ENCODE data around the gene PSMC5.
A peak's percentile ranks its signal among the peaks of the same experiment; 100 is the strongest.

PSMC5 gene

DNA sequence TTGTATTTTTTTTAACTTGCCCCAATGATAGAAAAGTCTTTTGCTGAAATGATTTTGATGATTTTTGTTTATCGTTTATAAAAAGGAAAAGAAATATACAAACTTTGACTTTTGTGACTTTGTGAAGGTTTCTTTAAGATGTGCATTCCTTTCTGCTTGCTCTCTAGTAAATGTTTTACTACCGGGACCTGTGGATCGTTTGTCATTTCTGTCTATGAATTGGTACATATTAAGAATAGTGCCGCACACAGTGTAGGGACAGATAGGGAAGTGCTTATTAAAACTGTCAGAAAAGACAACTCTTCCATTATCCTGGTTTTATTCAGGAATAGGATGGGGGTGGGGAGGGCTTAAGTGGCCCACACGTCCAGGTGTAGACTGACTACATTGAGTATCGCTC is 8.1 kb upstream of the PSMC5 start:
- no peak overlapping the region for H3K4me3 Mint-ChIP-seq
- no peak for DNase-seq
- H3K27ac Mint-ChIP-seq: no peak overlapping the region
- H3K27me3 Mint-ChIP-seq (ENCODE audit: low read depth, poor library complexity): no peaks in the 10 kb centered on the region
- TF ChIP-seq CTCF (IDR thresholded peaks at IDR 0.05): no peak
- no peaks in the 10 kb centered on the region for H3K9me3 Mint-ChIP-seq
- H3K4me1 Mint-ChIP-seq: peaks cover 7% of the 10 kb centered on the region
- H3K36me3 Mint-ChIP-seq (ENCODE audit: low read depth): peaks cover 92% of the 10 kb centered on the region

- H3K36me3 Mint-ChIP-seq (ENCODE audit: low read depth): peaks cover 92% of the 10 kb centered on the region
- no peak for DNase-seq
Observed at GRCh38 chr17:63819585-63820537, 7.4 kb upstream of the PSMC5 start.

GRCh38 chr17:63820963-63821561 is 6.2 kb upstream of the PSMC5 start:
- Mint-ChIP-seq H3K9me3 (no peaks in the 10 kb centered on the region), H3K4me1 (peaks cover 16% of the 10 kb centered on the region), H3K4me3 (no peak overlapping the region), H3K27ac (peak overlapping the region; percentile 26), H3K27me3 (ENCODE audit: low read depth, poor library complexity) (no peaks in the 10 kb centered on the region), H3K36me3 (ENCODE audit: low read depth) (peaks cover 87% of the 10 kb centered on the region)
- DNase-seq: no peak
- no peak for TF ChIP-seq CTCF (IDR thresholded peaks at IDR 0.05)

More at GRCh38 chr17:63819585-63820537, 7.4 kb upstream of the PSMC5 start:
- Mint-ChIP-seq H3K9me3 (no peaks in the 10 kb centered on the region), H3K27me3 (ENCODE audit: low read depth, poor library complexity) (no peaks in the 10 kb centered on the region), H3K4me1 (peaks cover 8% of the 10 kb centered on the region), H3K27ac (peak overlapping the region; percentile 87), H3K4me3 (no peak overlapping the region)
- no peak for TF ChIP-seq CTCF (IDR thresholded peaks at IDR 0.05)

GRCh38 chr17:63821804-63822203 is 5.4 kb upstream of the PSMC5 start:
- TF ChIP-seq CTCF (IDR thresholded peaks at IDR 0.05): no peak
- H3K36me3 Mint-ChIP-seq (ENCODE audit: low read depth): peaks cover 83% of the 10 kb centered on the region
- no peak for DNase-seq
- peak overlapping the region; percentile 96 for H3K27ac Mint-ChIP-seq
- peaks cover 23% of the 10 kb centered on the region for H3K4me1 Mint-ChIP-seq
- no peak overlapping the region for H3K4me3 Mint-ChIP-seq
- H3K9me3 Mint-ChIP-seq: no peaks in the 10 kb centered on the region
- H3K27me3 Mint-ChIP-seq (ENCODE audit: low read depth, poor library complexity): peaks cover 1% of the 10 kb centered on the region

GRCh38 chr17:63822537-63822936 is 4.7 kb upstream of the PSMC5 start:
- H3K9me3 Mint-ChIP-seq: no peaks in the 10 kb centered on the region
- no peak for DNase-seq
- peaks cover 77% of the 10 kb centered on the region for H3K36me3 Mint-ChIP-seq (ENCODE audit: low read depth)
- H3K27me3 Mint-ChIP-seq (ENCODE audit: low read depth, poor library complexity): peaks cover 5% of the 10 kb centered on the region
- H3K4me1 Mint-ChIP-seq: peaks cover 26% of the 10 kb centered on the region
- H3K27ac Mint-ChIP-seq: no peak overlapping the region
- TF ChIP-seq CTCF (IDR thresholded peaks at IDR 0.05): no peak
- H3K4me3 Mint-ChIP-seq: no peak overlapping the region

All from nephron progenitor cell (in vitro differentiated cells).